NT2/D1 (cell line): ENCODE measurements around the gene CEBPE.

Source experiments
- YY1 ChIP-seq: IDR thresholded peaks from 2 replicates; pipeline ENCODE4 v1.6.1; 2011; ENCODE audit not compliant: insufficient read length, insufficient read depth
- ZNF274 ChIP-seq: IDR thresholded peaks from 2 replicates; pipeline ENCODE4 v1.6.1; 2011; ENCODE audit warnings: mild to moderate bottlenecking, low read depth, low read length

- TF ChIP-seq ZNF274 = no peak
- no peak for TF ChIP-seq YY1
Measured at GRCh38 chr14:23070262-23071129, 48.6 kb downstream of the CEBPE start.
